IMR-90 (cell line): Measurements from ENCODE around the gene SLC2A3.
"Not testable (repeated sequence)": the region's sequence is repeated elsewhere in the genome, so short reads cannot be mapped to it uniquely, and the experiment has no call there.

Experiments used
- CEBPB ChIP-seq: IDR thresholded peaks from 2 replicates; pipeline ENCODE4 v1.6.1; 2012; ENCODE audit warnings: low read depth, low read length, improper control_type of control experiment
- CTCF ChIP-seq: conservative IDR thresholded peaks from 2 replicates; pipeline ENCODE4 v1.5.1; 2012; ENCODE audit warnings: mild to moderate bottlenecking, low read depth, low read length, improper control_type of control experiment
- ELK1 ChIP-seq: fragments of 150-350 bp; IDR thresholded peaks from 2 replicates; pipeline ENCODE4 v1.6.1; 2016; ENCODE audit warnings: low read depth, mild to moderate bottlenecking, low read length, moderate library complexity, borderline replicate concordance
- FOS ChIP-seq: fragments of 150-350 bp; IDR thresholded peaks from 2 replicates; pipeline ENCODE4 v1.6.1; 2016; ENCODE audit warnings: low read depth, low read length
- MAFK ChIP-seq: IDR thresholded peaks from 2 replicates; pipeline ENCODE4 v1.6.1; 2012; ENCODE audit warnings: low read depth, low read length, improper control_type of control experiment
- MXI1 ChIP-seq: IDR thresholded peaks from 2 replicates; pipeline ENCODE4 v1.6.1; 2012; ENCODE audit warnings: low read depth, mild to moderate bottlenecking, low read length, moderate library complexity, borderline replicate concordance
- POLR2A ChIP-seq: IDR thresholded peaks from 2 replicates; pipeline ENCODE4 v1.6.1; 2012; ENCODE audit warnings: mild to moderate bottlenecking, low read depth, low read length
- RAD21 ChIP-seq: IDR thresholded peaks from 2 replicates; pipeline ENCODE4 v1.6.1; 2012; ENCODE audit warnings: low read length, improper control_type of control experiment
- RCOR1 ChIP-seq: IDR thresholded peaks from 2 replicates; pipeline ENCODE4 v1.6.1; 2012; ENCODE audit warnings: mild to moderate bottlenecking, low read length, improper control_type of control experiment; ENCODE audit not compliant: insufficient replicate concordance
- USF2 ChIP-seq: fragments of 150-350 bp; IDR thresholded peaks from 2 replicates; pipeline ENCODE4 v1.6.1; 2017; ENCODE audit warnings: mild to moderate bottlenecking, antibody characterized with exemption, low read length, low read depth

DNA sequence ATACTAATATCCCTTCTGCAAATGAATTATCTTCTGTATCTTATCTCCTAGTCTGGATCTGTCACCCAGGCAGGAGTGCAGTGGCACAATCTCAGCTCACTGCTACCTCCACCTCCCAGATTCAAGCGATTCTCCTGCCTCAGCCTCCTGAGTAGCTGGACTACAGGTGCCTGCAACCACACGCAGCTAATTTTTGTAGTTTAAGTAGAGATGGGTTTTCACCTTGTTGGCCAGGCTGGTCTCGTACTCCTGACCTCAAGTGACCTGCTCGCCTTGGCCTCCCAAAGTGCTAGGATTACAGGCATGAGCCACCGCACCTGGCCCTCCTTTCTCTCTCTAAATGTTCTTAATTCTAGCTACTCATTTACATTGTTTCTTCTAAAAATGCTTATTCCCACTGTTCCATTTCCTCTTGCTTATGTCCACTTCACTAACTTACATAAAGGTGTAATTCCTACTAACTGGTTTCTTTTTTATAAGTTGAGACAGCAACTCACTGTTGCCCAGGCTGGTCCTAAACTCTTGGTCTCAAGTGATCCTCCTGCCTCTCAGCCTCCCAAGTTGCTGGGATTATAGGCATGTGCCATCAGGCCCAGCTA is 9.8 kb downstream of the SLC2A3 start:
- TF ChIP-seq RAD21, CTCF, CEBPB, FOS, ELK1, MXI1, POLR2A, MAFK, RCOR1, USF2: not testable (repeated sequence)
